ENCODE measurements around the gene BPIFB6.

DNA sequence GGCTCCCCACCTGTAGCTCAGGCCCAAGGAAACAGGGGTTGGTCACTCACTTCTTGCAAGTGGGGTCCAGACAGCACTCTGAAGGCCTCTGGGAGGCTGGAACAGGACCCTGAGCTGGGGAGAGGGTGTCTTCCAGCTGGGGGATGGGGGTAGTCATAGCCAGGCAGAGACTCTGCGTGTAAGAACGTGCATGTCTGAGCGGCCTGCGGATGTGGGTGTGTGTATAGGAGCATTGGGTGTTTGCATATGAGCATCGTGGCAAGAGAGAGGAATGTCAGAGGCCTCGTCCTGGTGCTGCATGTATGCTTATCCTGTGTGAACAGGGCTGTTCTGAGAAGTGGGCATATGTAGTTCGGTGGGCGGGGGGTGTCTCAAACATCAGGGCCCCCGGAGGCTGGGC is 34.3 kb downstream of the BPIFB6 start:
- TF ChIP-seq, protein P1, sequence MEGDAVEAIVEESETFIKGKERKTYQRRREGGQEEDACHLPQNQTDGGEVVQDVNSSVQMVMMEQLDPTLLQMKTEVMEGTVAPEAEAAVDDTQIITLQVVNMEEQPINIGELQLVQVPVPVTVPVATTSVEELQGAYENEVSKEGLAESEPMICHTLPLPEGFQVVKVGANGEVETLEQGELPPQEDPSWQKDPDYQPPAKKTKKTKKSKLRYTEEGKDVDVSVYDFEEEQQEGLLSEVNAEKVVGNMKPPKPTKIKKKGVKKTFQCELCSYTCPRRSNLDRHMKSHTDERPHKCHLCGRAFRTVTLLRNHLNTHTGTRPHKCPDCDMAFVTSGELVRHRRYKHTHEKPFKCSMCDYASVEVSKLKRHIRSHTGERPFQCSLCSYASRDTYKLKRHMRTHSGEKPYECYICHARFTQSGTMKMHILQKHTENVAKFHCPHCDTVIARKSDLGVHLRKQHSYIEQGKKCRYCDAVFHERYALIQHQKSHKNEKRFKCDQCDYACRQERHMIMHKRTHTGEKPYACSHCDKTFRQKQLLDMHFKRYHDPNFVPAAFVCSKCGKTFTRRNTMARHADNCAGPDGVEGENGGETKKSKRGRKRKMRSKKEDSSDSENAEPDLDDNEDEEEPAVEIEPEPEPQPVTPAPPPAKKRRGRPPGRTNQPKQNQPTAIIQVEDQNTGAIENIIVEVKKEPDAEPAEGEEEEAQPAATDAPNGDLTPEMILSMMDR (IDR thresholded peaks at IDR 0.05), result no peak
- TF ChIP-seq POLR2A (IDR thresholded peaks at IDR 0.05), result no peak
